ENCODE measurements around the gene ADCK1.

ADCK1 gene

DNA sequence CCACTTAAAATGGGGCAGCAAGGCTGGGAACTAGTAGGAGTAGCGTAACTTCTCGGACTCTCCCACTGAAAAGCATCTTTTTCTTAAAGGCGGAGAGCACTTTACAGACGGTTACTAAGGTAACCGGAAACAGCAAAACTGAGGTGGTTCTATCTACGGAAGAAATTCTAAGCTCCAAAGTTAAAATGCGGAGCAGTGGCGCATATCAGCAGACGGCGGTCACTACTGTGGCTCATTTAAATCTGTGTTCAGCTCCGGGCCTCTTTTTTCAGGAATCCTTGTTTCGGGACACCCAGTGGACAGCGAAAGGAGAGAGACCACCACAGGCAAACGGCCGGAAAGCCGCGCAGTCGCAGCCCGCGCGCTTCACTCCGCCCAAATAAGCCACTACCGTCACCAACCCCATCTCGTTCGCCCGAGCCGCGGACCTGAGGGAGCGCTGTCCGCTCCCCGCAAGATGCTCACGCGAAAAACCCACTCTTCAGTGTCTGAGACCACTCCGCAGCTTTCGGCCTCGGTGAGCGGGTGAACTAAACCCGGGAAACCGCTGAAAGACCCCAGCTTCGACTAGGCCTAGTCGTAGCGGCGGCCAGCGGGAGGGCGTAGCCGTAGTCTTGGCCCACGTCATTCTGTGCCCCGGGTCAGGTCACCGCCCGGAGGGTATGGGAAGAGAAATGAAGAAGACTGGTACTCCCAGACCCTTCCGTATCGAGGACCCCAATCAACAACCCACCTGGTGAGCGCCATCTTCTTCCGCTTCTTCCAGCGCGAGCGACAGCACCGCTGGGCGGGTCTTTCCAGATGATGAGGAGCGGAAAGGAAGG lies 39.3 kb upstream of the ADCK1 start, which contains the start of gene SNW1:
Gene SNW1, minus strand, starts transcription at position 776 of the 824 bp plus-strand sequence. Its CDS starts 29 bp downstream, at position 747.
- H3K4me1 ChIP-seq (ENCODE audit: control insufficient read depth, insufficient read depth, low read length), result no peaks in the 10 kb centered on the region
- H3K9me3 ChIP-seq (ENCODE audit: control insufficient read depth, insufficient read depth, low read depth, low read length), result no peaks in the 10 kb centered on the region
- ChIA-PET POLR2A (interaction anchor here (1.4 to 1.6 kb wide), 2 partner anchors 9 to 40 kb away, joined by 4 to 7 read pairs; partner anchors contain the start of gene ADCK1), CTCF (interaction anchor here (0.6 to 0.8 kb wide), 2 partner anchors 40 to 411 kb away, joined by 3 to 4 read pairs; no protein-coding TSS in a partner anchor)
- peak within 1 kb of the TSS; percentile 68 for H3K27ac ChIP-seq (ENCODE audit: extremely low read depth, low read depth, low read length)
- H3K4me3 ChIP-seq (ENCODE audit: low read depth, low read length), result peak within 1 kb of the TSS; percentile 100
- peaks cover 12 to 16% of the 10 kb centered on the region in 2 experiments; a peak in 2 of 3 replicates for H3K36me3 ChIP-seq (ENCODE audit: control insufficient read depth in 2 of 2, insufficient read depth in 1 of 2, low read length in 2 of 2)
- no peak for TF ChIP-seq ZNF571 (tag by site-specific recombination; IDR thresholded peaks at IDR 0.05)
- no peak for TF ChIP-seq ZNF707 (tag by site-specific recombination; IDR thresholded peaks at IDR 0.05)
- TF ChIP-seq ZNF624 (tag by site-specific recombination; IDR thresholded peaks at IDR 0.05), result no peak
- TF ChIP-seq ZNF2 (tag by site-specific recombination; IDR thresholded peaks at IDR 0.05), result peak; percentile 81
- no peak for TF ChIP-seq ZNF311 (tag by site-specific recombination; IDR thresholded peaks at IDR 0.05; ENCODE audit: borderline replicate concordance)
- TF ChIP-seq, protein P1, sequence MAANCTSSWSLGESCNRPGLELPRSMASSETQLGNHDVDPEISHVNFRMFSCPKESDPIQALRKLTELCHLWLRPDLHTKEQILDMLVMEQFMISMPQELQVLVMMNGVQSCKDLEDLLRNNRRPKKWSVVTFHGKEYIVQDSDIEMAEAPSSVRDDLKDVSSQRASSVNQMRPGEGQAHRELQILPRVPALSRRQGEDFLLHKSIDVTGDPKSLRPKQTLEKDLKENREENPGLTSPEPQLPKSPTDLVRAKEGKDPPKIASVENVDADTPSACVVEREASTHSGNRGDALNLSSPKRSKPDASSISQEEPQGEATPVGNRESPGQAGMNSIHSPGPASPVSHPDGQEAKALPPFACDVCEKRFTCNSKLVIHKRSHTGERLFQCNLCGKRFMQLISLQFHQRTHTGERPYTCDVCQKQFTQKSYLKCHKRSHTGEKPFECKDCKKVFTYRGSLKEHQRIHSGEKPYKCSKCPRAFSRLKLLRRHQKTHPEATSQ (tag by site-specific recombination; IDR thresholded peaks at IDR 0.05), result no peak
- TF ChIP-seq BCL11A (tag by site-specific recombination; IDR thresholded peaks at IDR 0.05; ENCODE audit: low read depth), result no peak
- TF ChIP-seq ZNF248 (tag by site-specific recombination; IDR thresholded peaks at IDR 0.05), result no peak
- TF ChIP-seq PRDM1 (tag by site-specific recombination; IDR thresholded peaks at IDR 0.05), result no peak
- peak; percentile 47; the same call in 1 of the 2 replicates for TF ChIP-seq YY2 (tag by site-specific recombination; IDR thresholded peaks at IDR 0.05)
- TF ChIP-seq ZNF561 (tag by site-specific recombination; IDR thresholded peaks at IDR 0.05; ENCODE audit: borderline replicate concordance), result no peak
- no peak for TF ChIP-seq ZNF324 (tag by site-specific recombination; IDR thresholded peaks at IDR 0.05)
- TF ChIP-seq ZXDB (tag by site-specific recombination; IDR thresholded peaks at IDR 0.05), result peak; percentile 68; the same call in 1 of the 2 replicates
- TF ChIP-seq, protein P2, sequence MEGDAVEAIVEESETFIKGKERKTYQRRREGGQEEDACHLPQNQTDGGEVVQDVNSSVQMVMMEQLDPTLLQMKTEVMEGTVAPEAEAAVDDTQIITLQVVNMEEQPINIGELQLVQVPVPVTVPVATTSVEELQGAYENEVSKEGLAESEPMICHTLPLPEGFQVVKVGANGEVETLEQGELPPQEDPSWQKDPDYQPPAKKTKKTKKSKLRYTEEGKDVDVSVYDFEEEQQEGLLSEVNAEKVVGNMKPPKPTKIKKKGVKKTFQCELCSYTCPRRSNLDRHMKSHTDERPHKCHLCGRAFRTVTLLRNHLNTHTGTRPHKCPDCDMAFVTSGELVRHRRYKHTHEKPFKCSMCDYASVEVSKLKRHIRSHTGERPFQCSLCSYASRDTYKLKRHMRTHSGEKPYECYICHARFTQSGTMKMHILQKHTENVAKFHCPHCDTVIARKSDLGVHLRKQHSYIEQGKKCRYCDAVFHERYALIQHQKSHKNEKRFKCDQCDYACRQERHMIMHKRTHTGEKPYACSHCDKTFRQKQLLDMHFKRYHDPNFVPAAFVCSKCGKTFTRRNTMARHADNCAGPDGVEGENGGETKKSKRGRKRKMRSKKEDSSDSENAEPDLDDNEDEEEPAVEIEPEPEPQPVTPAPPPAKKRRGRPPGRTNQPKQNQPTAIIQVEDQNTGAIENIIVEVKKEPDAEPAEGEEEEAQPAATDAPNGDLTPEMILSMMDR (tag by site-specific recombination; IDR thresholded peaks at IDR 0.05), result 0 out of 2 replicates have a peak, but pooled peaks have one; percentile 45
- TF ChIP-seq ZNF155 (tag by site-specific recombination; IDR thresholded peaks at IDR 0.05), result no peak
- TF ChIP-seq ZBTB48 (tag by site-specific recombination; IDR thresholded peaks at IDR 0.05), result no peak
- no peak for TF ChIP-seq PRDM2 (tag by site-specific recombination; IDR thresholded peaks at IDR 0.05; ENCODE audit: borderline replicate concordance)
- TF ChIP-seq GLIS2 (tag by site-specific recombination; IDR thresholded peaks at IDR 0.05), result no peak
- no peak for TF ChIP-seq ZNF354C (tag by site-specific recombination; IDR thresholded peaks at IDR 0.05; ENCODE audit: borderline replicate concordance, low read depth)
- peak; percentile 23; the same call in 1 of the 2 replicates for TF ChIP-seq KLF9 (tag by site-specific recombination; IDR thresholded peaks at IDR 0.05; ENCODE audit: low read depth)
- TF ChIP-seq ZNF629 (tag by site-specific recombination; IDR thresholded peaks at IDR 0.05), result peak; percentile 44; the same call in 1 of the 2 replicates
- TF ChIP-seq ZNF600 (tag by site-specific recombination; IDR thresholded peaks at IDR 0.05), result no peak
- TF ChIP-seq ZFP69B (tag by site-specific recombination; IDR thresholded peaks at IDR 0.05), result no peak
- TF ChIP-seq KLF7 (tag by site-specific recombination; IDR thresholded peaks at IDR 0.05; ENCODE audit: borderline replicate concordance), result no peak
- TF ChIP-seq YY1 (tag by site-specific recombination; IDR thresholded peaks at IDR 0.05), result peak; percentile 78; the same call in 1 of the 2 replicates
- TF ChIP-seq ZSCAN18 (tag by site-specific recombination; IDR thresholded peaks at IDR 0.05), result no peak

Data from HEK293 (cell line).